ENCODE measurements around the gene B3GNT8.

DNA sequence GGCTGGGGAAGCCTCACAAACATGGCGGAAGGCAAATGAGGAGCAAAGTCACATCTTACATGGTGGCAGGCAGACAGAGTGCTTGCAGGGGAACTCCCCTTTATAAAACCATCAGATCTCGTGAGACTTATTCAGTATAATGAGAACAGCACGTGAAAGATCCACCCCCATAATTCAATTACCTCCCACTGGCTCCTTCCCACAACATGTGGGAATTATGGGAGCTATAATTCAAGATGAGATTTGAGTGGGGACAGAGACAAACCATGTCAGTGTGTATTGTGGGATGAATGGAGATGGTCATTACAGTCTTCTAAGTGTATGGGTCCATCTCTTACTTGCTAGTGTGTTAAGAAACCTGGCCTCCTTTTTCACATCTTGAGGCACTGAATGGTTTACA, 25.2 kb downstream of the B3GNT8 start:
- TF ChIP-seq EZH2 (IDR thresholded peaks at IDR 0.05; ENCODE audit: borderline replicate concordance) = no peak
- TF ChIP-seq, protein P1, sequence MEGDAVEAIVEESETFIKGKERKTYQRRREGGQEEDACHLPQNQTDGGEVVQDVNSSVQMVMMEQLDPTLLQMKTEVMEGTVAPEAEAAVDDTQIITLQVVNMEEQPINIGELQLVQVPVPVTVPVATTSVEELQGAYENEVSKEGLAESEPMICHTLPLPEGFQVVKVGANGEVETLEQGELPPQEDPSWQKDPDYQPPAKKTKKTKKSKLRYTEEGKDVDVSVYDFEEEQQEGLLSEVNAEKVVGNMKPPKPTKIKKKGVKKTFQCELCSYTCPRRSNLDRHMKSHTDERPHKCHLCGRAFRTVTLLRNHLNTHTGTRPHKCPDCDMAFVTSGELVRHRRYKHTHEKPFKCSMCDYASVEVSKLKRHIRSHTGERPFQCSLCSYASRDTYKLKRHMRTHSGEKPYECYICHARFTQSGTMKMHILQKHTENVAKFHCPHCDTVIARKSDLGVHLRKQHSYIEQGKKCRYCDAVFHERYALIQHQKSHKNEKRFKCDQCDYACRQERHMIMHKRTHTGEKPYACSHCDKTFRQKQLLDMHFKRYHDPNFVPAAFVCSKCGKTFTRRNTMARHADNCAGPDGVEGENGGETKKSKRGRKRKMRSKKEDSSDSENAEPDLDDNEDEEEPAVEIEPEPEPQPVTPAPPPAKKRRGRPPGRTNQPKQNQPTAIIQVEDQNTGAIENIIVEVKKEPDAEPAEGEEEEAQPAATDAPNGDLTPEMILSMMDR (IDR thresholded peaks at IDR 0.05; ENCODE audit: poor library complexity) = no peak

All from hepatocyte (in vitro differentiated cells).